GM18502 (cell line): ENCODE data around the gene NFATC3.

Experiments used
- ATAC-seq: cut with Tn5 transposase; IDR thresholded peaks from one replicate; pipeline ENCODE4 v1.9.1; 2021; ENCODE audit warnings: mild to moderate bottlenecking; ENCODE audit not compliant: unreplicated experiment, poor library complexity

NFATC3 gene

GRCh38 chr16:68085259-68086071 lies at the start of gene NFATC3:
TSS of gene NFATC3 (plus strand) at chr16:68085370. CDS start at chr16:68085682, 312 bp downstream.
- peak; percentile 66 for ATAC-seq

DNA sequence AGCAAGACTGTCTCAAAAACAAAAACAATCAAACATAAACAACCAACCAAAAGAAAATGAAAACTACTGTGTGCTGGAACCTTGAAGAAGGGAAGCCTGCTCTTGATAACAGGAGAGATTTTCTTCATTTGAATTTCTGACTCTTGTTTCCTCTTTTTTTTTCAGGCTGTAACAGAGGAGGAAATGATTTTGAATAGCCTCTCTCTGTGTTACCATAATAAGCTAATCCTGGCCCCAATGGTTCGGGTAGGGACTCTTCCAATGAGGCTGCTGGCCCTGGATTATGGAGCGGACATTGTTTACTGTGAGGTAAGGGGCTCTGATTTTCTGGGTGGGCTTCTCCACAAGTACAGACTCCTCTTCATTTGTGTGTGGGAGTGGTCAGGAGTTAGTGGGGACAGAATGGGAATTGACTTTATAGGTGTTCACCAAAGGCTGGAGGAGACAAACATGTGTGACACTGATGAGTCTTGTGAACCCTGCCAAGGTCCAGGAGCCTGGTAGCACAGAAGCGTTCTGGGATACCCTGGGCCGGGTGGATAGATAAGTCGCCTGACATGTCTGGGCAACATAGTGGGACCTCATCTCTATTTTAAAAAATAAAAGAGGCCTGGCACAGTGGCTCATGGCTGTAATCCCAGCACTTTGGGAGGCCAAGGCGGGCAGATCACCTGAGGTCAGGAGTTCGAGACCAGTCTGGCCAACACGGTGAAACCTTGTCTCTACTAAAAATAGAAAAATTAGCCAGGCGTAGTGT lies 47.2 kb upstream of the NFATC3 start:
- ATAC-seq = peak; percentile 46

- ATAC-seq = no peak
Observed at GRCh38 chr16:68040506-68041288, 44.5 kb upstream of the NFATC3 start.

GRCh38 chr16:68041783-68042182 lies 43.4 kb upstream of the NFATC3 start:
- ATAC-seq = no peak

DNA sequence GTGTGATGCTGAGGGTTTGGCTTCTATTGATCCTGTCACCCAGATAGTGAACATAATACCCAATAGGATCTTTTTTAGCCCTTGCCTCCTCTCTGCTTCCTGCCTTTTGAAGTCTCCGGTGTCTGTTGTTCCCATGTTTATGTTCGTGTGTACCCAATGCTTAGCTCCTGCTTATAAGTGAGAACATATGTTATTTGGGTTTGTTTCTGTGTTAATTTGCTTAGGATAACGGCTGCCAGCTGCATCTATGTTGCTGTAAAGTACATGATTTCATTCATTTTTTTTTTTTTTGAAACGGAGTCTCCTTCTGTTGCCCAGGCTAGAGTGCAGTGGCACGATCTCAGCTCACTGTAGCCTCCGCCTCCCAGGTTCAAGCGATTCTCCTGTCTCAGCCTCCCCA lies 39.1 kb upstream of the NFATC3 start:
- ATAC-seq = no peak

DNA sequence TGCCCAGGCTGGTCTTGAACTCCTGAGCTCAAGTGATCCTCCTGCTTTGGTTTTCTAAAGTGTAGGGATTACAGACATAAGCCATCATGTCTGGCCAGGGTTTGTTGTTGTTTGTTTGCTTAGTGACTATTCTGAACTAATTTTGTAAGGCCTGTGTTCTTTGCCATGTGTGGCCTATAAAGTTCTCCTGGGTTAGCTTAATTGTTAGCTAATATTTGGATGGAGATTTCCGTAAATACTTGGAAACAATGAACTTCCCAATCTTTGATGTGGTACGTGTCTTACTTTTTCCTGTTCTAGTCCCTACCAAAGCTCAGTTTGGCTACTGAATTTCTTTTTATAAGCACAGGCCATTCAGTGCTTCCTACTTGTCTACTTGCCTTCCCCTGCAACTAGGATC lies 37.2 kb upstream of the NFATC3 start:
- no peak for ATAC-seq

DNA sequence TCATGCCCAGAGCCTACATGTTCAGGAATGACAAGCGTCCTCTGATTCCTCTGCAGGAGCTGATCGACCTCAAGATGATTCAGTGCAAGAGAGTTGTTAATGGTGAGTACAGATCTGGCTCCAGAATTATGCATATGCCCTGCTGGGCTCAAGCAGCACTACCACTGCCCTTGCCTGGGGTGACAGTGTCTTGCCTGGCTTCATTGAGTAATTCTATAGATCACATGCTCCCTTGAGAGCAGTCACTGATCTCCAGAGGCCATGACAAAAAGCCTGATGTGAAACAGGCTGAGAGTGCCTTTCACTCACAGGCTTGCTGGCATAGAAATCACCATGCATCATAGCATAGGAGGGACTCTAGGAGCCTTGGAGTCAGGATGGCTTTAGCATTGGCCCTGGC lies 35.7 kb upstream of the NFATC3 start:
- ATAC-seq = no peak

DNA sequence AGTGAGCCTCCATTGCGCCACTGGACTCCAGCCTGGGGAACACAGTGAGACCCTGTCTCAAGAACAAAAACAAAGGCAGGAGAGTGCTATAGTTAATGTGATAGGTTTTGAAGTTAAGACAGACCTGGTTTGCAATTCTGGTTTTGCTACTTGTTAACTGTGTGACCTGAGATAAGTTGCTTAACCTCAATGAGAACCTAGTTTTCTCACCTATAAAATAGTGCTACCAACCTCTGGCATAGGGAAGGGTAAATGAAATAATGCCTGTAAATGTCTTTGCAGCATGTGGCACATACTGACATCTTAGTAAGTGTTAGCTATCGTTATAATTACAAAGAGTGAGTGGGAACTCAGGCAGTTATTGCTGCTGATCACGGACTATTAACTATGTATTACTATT lies 29.8 kb upstream of the NFATC3 start:
- no peak for ATAC-seq

- no peak for ATAC-seq
Observed at GRCh38 chr16:68059804-68060203, 25.4 kb upstream of the NFATC3 start.

GRCh38 chr16:68061396-68061795 lies 23.8 kb upstream of the NFATC3 start:
- no peak for ATAC-seq

DNA sequence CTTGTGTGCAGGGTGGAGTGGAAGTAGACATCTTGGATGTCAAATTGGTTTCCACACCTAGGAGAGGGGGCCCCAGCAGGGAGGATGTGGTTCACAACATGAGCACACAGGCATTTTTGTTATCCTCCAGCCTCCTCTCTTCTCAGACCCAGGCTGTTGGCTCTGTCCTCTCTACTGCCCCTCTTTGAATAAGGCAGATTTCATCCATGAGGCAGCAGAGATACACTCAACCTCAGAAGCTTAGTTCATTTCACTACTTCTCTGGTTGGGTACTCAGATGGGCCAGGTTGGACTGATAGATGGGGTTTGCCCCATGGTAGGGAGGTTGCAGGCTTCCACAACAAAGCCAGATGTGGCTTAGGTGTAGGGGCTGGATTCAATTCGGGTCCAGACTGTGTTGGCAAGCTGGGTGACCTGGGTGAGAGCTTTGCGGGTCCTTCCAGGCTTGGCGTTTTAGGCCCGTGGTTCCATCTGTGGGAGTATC lies 22.2 kb upstream of the NFATC3 start:
- no peak for ATAC-seq

- ATAC-seq = no peak
Observed at GRCh38 chr16:68064791-68065365, 20.3 kb upstream of the NFATC3 start.

DNA sequence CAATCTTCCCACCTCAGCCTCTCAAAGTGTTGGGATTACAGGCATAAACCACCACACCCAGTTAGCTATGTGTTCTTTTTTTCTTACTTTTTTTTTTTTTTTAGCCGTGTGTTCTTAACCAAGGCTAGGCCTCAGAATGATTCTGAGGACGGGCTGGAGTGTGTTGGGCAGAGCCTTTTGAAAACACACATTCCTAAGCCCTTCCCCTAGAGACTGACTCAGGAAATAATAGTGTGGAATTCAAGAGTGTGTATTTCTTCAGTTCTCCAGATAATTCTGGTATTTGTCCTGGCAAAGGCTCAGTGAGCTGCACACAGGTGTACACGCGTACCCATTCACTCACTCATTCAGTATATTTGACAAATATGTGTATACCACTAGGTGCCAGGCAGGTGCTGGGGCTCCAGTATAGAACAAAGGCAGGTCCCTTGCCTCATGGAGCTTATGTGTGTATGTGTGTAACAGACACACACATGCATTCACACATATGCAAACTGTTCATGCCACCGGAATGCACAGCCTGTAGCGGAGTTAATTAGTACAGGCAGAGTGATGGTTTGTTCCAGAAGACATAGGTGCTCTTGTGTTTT lies 19.4 kb upstream of the NFATC3 start:
- ATAC-seq = no peak

DNA sequence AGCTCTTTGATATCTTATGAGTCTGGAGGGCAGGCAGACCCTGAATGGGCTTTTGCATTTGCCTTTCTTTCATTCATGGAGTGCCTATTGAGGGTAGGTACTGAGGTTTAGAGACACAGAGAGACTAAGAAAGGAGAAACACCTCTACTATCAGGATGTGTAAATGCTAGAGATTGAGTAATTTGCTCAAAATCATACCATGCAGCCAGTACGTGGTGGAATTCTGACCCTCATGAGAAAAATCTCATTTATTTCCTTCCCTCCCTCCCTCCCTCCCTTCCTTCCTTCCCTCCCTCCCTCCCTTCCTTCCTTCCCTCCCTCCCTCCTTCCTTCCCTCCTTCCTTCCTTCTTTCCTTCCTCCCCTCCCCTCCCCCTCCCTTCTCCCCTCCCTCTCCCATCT lies 18.4 kb upstream of the NFATC3 start:
- no peak for ATAC-seq

DNA sequence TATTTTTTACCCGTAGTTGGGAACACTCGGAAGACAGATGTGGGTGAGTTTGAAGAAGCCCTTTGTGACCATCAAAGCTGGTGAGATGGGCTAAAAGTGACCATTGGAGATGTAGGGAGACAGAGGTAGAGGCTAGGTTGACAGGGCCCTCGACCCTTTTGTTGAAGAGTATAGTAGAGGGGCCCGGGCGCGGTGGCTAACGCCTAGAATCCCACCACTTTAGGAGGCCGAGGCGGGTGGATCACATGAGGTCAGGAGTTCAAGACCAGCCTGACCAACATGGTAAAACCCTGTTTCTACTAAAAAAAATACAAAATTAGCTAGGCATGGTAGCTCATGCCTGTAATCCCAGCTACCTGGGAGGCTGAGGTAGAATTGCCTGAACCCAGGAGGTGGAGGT lies 16.2 kb upstream of the NFATC3 start:
- no peak for ATAC-seq

DNA sequence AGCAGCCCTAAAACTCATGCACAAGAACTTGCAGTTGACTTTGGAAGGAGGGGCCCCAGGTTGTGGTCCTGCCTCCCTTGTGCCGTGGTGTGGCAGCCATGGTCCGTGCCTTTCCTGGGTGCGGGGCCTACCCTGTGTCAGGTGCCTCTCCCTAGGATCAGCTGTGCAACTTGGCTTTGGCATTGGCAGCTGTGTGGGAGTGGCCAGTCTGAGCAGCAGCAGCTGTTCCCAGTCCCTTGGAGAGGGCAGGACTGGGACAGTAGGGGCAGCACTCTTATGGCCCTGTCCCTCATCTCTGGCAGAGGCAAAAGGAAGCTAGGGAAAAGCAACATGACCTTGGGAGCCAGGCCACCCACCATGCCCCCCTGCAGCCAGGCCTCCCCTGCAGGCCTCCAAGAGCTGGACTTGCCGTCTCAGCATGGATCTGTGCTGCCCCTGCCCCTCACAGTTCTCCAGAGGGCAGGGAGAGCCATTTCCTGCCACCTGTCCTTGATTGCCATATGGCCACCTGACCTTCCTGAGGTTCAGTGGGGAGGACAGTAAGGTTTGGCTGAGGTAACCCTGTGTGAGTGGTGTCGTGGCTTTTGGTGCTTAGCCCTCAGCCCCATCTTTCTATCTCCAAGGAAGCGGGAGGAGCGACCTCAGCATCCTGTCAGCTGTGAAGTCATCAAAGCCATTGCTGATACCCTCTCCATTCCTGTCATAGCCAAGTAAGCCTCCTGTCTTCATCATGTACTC lies 15.5 kb upstream of the NFATC3 start:
- ATAC-seq = no peak

DNA sequence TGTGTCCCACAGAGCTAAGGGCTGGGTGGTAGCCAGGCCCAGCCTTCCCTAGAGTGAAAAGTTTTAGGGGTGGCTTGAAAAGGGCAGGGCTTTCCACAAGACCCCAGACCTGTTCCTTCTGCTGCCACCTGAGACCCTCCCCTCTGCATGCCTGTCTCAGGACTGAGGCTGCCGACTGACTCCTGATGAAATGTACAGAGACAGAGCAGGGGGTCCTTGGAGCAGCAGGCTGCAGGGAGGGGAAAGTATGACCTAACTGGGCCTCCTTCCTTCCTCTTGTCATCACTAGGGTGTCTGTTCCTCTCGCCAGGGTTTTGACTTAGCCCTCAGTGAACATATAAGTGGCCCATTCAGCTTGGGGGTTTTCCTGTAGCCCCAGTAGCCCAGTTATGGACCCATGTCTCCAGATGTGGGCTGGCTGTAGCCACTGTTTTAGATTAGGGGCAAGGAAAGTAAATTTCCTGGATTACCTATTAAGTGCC lies 14.9 kb upstream of the NFATC3 start:
- no peak for ATAC-seq

DNA sequence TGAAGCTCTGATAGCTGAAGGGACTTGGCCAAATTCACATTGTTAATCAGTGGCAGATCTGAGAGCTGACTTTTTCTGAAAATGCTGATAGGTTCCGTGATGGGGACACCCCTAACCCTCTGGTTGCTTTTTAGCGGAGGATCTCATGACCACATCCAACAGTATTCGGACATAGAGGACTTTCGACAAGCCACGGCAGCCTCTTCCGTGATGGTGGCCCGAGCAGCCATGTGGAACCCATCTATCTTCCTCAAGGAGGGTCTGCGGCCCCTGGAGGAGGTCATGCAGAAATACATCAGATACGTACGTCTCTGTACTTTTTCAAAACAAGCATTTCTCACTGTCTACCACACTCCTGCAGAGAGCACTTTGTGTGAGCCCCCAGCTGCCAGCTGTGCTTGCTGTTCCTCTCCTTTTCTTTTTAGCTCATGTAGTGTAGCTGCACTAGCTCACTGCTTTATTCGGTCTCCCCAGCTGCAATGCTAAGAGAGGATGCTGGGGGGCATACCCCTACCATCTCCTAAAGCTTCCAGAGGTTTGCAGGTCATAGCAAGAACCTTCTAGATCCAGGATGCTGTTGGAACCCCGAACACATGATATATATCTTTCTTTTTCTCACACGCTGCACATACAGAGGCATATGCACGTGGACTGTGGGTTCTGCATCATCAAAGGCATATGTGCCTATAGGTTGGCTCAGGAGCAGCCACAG lies 14.2 kb upstream of the NFATC3 start:
- no peak for ATAC-seq

DNA sequence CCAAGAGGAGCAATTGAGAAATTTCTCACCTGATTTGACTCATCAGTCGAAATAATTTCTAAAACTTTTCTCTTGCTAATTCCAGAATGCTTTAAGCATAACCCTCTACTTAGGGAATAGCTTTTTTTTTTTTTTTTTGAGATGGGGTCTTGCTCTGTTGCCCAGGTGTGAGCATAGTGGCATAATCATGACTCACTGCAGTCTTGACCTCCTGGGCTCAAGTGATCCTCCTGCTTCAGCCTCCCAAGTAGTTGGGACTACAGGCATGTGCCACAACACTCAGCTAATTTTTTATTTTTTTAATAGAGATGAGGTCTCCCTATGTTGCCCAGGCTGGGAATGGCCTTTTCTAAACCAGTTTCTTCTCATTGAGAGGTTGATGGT lies 13.7 kb upstream of the NFATC3 start:
- no peak for ATAC-seq
